Liver (tissue), 9 donors: ENCODE results near the gene UACA. TPM values are rescaled to one million over a fixed set of nuclear protein-coding genes. Genes with fewer than 3 reads are reported as not detected.

ENCODE experiments used
- DNase-seq: peaks from one replicate; pipeline ENCODE4 v3.0.0-alpha.2; 2017; ENCODE audit warnings: low spot score
- H3K27ac ChIP-seq, 2 donors: one replicate each; pipeline ENCODE4 v1.7.0; 2013; ENCODE audit warnings: inconsistent platforms in 2 of 2, low read length in 2 of 2, control low read depth in 1 of 2, low read depth in 1 of 2, mild to moderate bottlenecking in 1 of 2
- H3K27me3 ChIP-seq, 4 donors: one replicate each; pipeline versions ENCODE4 v1.6.1 to v1.7.0; 2013; ENCODE audit warnings: low read length in 3 of 4, inconsistent platforms in 1 of 4, mild to moderate bottlenecking in 1 of 4, moderate library complexity in 1 of 4; ENCODE audit not compliant: control insufficient read depth in 4 of 4, insufficient read depth in 4 of 4
- H3K36me3 ChIP-seq, 4 donors: one replicate each; pipeline versions ENCODE4 v1.6.1 to v1.7.0; 2013; ENCODE audit warnings: low read length in 3 of 4, mild to moderate bottlenecking in 3 of 4, low read depth in 1 of 4, moderate library complexity in 1 of 4; ENCODE audit not compliant: control insufficient read depth in 4 of 4, insufficient read depth in 3 of 4
- H3K4me1 ChIP-seq, 4 donors: one replicate each; pipeline versions ENCODE4 v1.6.1 to v1.7.0; 2013; ENCODE audit warnings: low read length in 3 of 4, mild to moderate bottlenecking in 3 of 4, moderate library complexity in 1 of 4; ENCODE audit not compliant: control insufficient read depth in 4 of 4, insufficient read depth in 4 of 4
- H3K4me3 ChIP-seq, 3 donors: one replicate each; pipeline versions ENCODE4 v1.6.1 to v1.7.0; 2013; ENCODE audit warnings: low read length in 3 of 3, control low read depth in 1 of 3, low read depth in 1 of 3, mild to moderate bottlenecking in 1 of 3
- H3K9ac ChIP-seq, 2 donors: one replicate each; pipeline ENCODE4 v1.7.0; 2013; ENCODE audit warnings: low read length in 2 of 2, mild to moderate bottlenecking in 2 of 2, moderate library complexity in 2 of 2, control low read depth in 1 of 2, low read depth in 1 of 2
- H3K9me3 ChIP-seq, 4 donors: one replicate each; pipeline versions ENCODE4 v1.6.1 to v1.7.0; 2013; ENCODE audit warnings: low read length in 3 of 4; ENCODE audit not compliant: control insufficient read depth in 4 of 4
- EGR1 ChIP-seq, 2 donors: IDR thresholded peaks; 2 replicates each; pipeline ENCODE4 v1.6.1; 2016 to 2018; ENCODE audit warnings: antibody characterized with exemption in 2 of 2, low read depth in 2 of 2
- FOXA1 ChIP-seq: IDR thresholded peaks from 2 replicates; pipeline ENCODE4 v1.6.1; 2016; ENCODE audit warnings: antibody characterized with exemption
- FOXA2 ChIP-seq: IDR thresholded peaks from 2 replicates; pipeline ENCODE4 v1.6.1; 2016; ENCODE audit warnings: antibody characterized with exemption
- GABPA ChIP-seq, 2 donors: IDR thresholded peaks in 1 of 2; conservative IDR thresholded peaks in 1 of 2; 2 replicates each; pipeline ENCODE4 v1.6.1; 2016; ENCODE audit warnings: antibody characterized with exemption in 2 of 2, mild to moderate bottlenecking in 1 of 2, moderate library complexity in 1 of 2
- HNF4A ChIP-seq, 2 donors: conservative IDR thresholded peaks; 2 replicates each; pipeline ENCODE4 v1.6.1; 2016; ENCODE audit warnings: antibody characterized with exemption in 2 of 2, mild to moderate bottlenecking in 2 of 2
- HNF4G ChIP-seq: IDR thresholded peaks from 2 replicates; pipeline ENCODE4 v1.6.1; 2016; ENCODE audit warnings: antibody characterized with exemption
- JUND ChIP-seq, 2 donors: IDR thresholded peaks; 2 replicates each; pipeline ENCODE4 v1.6.1; 2016; ENCODE audit warnings: antibody characterized with exemption in 2 of 2
- NR2F2 ChIP-seq: IDR thresholded peaks from 2 replicates; pipeline ENCODE4 v1.6.1; 2016; ENCODE audit warnings: antibody characterized with exemption
- RAD21 ChIP-seq, 2 donors: IDR thresholded peaks; 2 replicates each; pipeline ENCODE4 v1.6.1; 2016; ENCODE audit warnings: antibody characterized with exemption in 2 of 2, mild to moderate bottlenecking in 2 of 2
- RXRA ChIP-seq, 2 donors: IDR thresholded peaks; 2 replicates each; pipeline ENCODE4 v1.6.1; 2017 to 2018; ENCODE audit warnings: antibody characterized with exemption in 2 of 2, mild to moderate bottlenecking in 1 of 2
- SP1 ChIP-seq: IDR thresholded peaks from 2 replicates; pipeline ENCODE4 v1.6.1; 2018; ENCODE audit warnings: antibody characterized with exemption, mild to moderate bottlenecking
- TAF1 ChIP-seq: conservative IDR thresholded peaks from 2 replicates; pipeline ENCODE4 v1.6.1; 2016; ENCODE audit warnings: antibody characterized with exemption, mild to moderate bottlenecking
- YY1 ChIP-seq: IDR thresholded peaks from 2 replicates; pipeline ENCODE4 v1.6.1; 2016; ENCODE audit warnings: antibody characterized with exemption, mild to moderate bottlenecking
- ZBTB33 ChIP-seq: IDR thresholded peaks from 2 replicates; pipeline ENCODE4 v1.6.1; 2016; ENCODE audit warnings: antibody characterized with exemption
- WGBS: extraction: QIAGEN DNeasy Blood & Tissue Kit; methylation state at CpG from one replicate; pipeline ENCODE4 v1.1.7; 2013; 5-methylcytosine and 5-hydroxymethylcytosine counted together
- polyA plus RNA-seq, 2 donors: library from polyadenylated mRNA; stranded (reverse) in 1 of 2; unstranded in 1 of 2; fragments of 200-250 nt in 1 of 2; fragments of >200 nt in 1 of 2; fragmentation: Nextera tagmentation in 1 of 2; extraction: Ambion mirVana in 1 of 2; gene quantifications; one replicate each; pipeline versions ENCODE4 v1.2.1 to v1.2.3, GENCODE V29; 2013 to 2015
- total RNA-seq, 2 donors: library from RNA; depleted of rRNA; stranded (reverse); fragments of >200 nt; gene quantifications; one replicate each; pipeline ENCODE4 v1.2.3, GENCODE V29; 2014
- TF ChIP-seq, protein P1 (sequence below): IDR thresholded peaks from 2 replicates; pipeline ENCODE4 v1.6.1; 2016; ENCODE audit warnings: antibody characterized with exemption
- TF ChIP-seq, protein P2 (sequence below): IDR thresholded peaks from 2 replicates; pipeline ENCODE4 v1.6.1; 2016; ENCODE audit warnings: antibody characterized with exemption
- TF ChIP-seq, protein P3 (sequence below): IDR thresholded peaks from 2 replicates; pipeline ENCODE4 v1.6.1; 2016; ENCODE audit warnings: antibody characterized with exemption, mild to moderate bottlenecking
- TF ChIP-seq, protein P4 (sequence below): fragments of 150-350 bp; IDR thresholded peaks from 2 replicates; pipeline ENCODE4 v1.5.1; 2017; ENCODE audit warnings: improper control_type of control experiment, low read depth, low read length; ENCODE audit not compliant: missing input control
- donor health status: healthy.
- donor health status: healthy.
- donor health status: healthy.
- donor health status: healthy.
- donor health status: healthy.

UACA gene
- total and polyA plus RNA-seq, 4 donors, result 3.9 to 16.0 (median 10.0) TPM

DNA sequence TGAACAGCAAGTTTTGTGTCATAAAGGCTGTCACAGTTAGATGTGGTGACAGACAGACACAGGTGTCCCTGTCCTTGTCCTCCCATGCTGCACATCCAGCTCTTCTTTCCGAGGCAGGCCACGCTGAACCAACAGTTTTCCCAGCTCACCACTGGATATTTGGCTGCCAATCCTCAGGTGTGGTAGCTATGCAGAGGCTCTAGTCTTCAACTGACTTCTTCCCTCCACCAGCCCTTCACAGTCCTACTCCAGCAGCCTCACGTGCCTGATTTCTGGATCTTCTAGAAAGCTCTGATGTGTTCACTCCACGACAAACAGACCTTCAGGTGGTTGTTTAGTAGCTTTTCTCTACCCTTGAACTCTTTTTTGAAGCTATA lies 145.5 kb downstream of the UACA start:
- no peak overlapping the region for H3K27ac ChIP-seq
- WGBS, result 93% methylated on average over 4 of the region's 4 CpGs
- no peaks in the 10 kb centered on the region for H3K27me3 ChIP-seq
- H3K4me3 ChIP-seq, result no peak overlapping the region
- no peak overlapping the region for H3K9ac ChIP-seq
- TF ChIP-seq GABPA (IDR thresholded peaks at IDR 0.05 in 1 of 2, conservative IDR thresholded peaks at IDR 0.05 in 1 of 2) (no peak), JUND (IDR thresholded peaks at IDR 0.05) (no peak), HNF4G (no peak), EGR1 (IDR thresholded peaks at IDR 0.05; ENCODE audit: low read depth in 2 of 2) (no peak), TAF1 (no peak), YY1 (no peak), ZBTB33 (no peak), NR2F2 (no peak), FOXA2 (no peak), SP1 (no peak), RXRA (IDR thresholded peaks at IDR 0.05) (no peak), HNF4A (conservative IDR thresholded peaks at IDR 0.05) (no peak), FOXA1 (no peak), RAD21 (IDR thresholded peaks at IDR 0.05) (no peak)
- TF ChIP-seq, protein P1, sequence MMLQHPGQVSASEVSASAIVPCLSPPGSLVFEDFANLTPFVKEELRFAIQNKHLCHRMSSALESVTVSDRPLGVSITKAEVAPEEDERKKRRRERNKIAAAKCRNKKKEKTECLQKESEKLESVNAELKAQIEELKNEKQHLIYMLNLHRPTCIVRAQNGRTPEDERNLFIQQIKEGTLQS, result no peak
- TF ChIP-seq, protein P2, sequence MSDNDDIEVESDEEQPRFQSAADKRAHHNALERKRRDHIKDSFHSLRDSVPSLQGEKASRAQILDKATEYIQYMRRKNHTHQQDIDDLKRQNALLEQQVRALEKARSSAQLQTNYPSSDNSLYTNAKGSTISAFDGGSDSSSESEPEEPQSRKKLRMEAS, result no peak
- TF ChIP-seq, protein P3, sequence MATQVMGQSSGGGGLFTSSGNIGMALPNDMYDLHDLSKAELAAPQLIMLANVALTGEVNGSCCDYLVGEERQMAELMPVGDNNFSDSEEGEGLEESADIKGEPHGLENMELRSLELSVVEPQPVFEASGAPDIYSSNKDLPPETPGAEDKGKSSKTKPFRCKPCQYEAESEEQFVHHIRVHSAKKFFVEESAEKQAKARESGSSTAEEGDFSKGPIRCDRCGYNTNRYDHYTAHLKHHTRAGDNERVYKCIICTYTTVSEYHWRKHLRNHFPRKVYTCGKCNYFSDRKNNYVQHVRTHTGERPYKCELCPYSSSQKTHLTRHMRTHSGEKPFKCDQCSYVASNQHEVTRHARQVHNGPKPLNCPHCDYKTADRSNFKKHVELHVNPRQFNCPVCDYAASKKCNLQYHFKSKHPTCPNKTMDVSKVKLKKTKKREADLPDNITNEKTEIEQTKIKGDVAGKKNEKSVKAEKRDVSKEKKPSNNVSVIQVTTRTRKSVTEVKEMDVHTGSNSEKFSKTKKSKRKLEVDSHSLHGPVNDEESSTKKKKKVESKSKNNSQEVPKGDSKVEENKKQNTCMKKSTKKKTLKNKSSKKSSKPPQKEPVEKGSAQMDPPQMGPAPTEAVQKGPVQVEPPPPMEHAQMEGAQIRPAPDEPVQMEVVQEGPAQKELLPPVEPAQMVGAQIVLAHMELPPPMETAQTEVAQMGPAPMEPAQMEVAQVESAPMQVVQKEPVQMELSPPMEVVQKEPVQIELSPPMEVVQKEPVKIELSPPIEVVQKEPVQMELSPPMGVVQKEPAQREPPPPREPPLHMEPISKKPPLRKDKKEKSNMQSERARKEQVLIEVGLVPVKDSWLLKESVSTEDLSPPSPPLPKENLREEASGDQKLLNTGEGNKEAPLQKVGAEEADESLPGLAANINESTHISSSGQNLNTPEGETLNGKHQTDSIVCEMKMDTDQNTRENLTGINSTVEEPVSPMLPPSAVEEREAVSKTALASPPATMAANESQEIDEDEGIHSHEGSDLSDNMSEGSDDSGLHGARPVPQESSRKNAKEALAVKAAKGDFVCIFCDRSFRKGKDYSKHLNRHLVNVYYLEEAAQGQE, result no peak
- TF ChIP-seq, protein P4, sequence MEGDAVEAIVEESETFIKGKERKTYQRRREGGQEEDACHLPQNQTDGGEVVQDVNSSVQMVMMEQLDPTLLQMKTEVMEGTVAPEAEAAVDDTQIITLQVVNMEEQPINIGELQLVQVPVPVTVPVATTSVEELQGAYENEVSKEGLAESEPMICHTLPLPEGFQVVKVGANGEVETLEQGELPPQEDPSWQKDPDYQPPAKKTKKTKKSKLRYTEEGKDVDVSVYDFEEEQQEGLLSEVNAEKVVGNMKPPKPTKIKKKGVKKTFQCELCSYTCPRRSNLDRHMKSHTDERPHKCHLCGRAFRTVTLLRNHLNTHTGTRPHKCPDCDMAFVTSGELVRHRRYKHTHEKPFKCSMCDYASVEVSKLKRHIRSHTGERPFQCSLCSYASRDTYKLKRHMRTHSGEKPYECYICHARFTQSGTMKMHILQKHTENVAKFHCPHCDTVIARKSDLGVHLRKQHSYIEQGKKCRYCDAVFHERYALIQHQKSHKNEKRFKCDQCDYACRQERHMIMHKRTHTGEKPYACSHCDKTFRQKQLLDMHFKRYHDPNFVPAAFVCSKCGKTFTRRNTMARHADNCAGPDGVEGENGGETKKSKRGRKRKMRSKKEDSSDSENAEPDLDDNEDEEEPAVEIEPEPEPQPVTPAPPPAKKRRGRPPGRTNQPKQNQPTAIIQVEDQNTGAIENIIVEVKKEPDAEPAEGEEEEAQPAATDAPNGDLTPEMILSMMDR, result no peak
- H3K9me3 ChIP-seq, result no peaks in the 10 kb centered on the region
- no peaks in the 10 kb centered on the region for H3K36me3 ChIP-seq
- DNase-seq, result no peak
- peaks cover 0 to 15% (median 6%) of the 10 kb centered on the region in 4 donors for H3K4me1 ChIP-seq
